ENCODE results near the gene KLHL1. TPM values are rescaled to one million over a fixed set of nuclear protein-coding genes. Genes with fewer than 3 reads are reported as not detected.

KLHL1 gene
- total and polyA plus RNA-seq, 2 of the 13 experiments (the other 11 are each of a cell fraction or from before 2014, with no cell fraction given): 0.01 TPM; not detected in 1

GRCh38 chr13:69879936-69880335, 228.3 kb downstream of the KLHL1 start:
- H3K4me3 ChIP-seq (replicated peaks in 1 of 3; ENCODE audit: insufficient read depth in 1 of 3, low read depth in 2 of 3, low read length in 3 of 3): no peak overlapping the region
- FAIRE-seq (no peak), ATAC-seq (no peak), DNase-seq (ENCODE audit: low spot score) (no peak)
- H2AFZ ChIP-seq (ENCODE audit: low read length): no peak overlapping the region
- H3K4me2 ChIP-seq (ENCODE audit: low read depth, low read length): no peak overlapping the region
- CTCF ChIA-PET (ENCODE audit: low intra/inter-chr PET ratio, low total read pairs): no interaction called here
- intact Hi-C loops (cut with micrococcal nuclease; ENCODE audit: unreplicated experiment) (no loop called here), in situ Hi-C loops (cut with HindIII; ENCODE audit: extremely low pct_ligation_motif_present, low pct_unique_long_range_greater_than_20kb) (no loop called here)
- H3K9me3 ChIP-seq (ENCODE audit: low read length): no peaks in the 10 kb centered on the region
- no peak overlapping the region for H3K27ac ChIP-seq (ENCODE audit: extremely low read length, insufficient read depth, low read length)
- H4K20me1 ChIP-seq (ENCODE audit: insufficient read depth, low read length): no peaks in the 10 kb centered on the region
- POLR2A ChIA-PET: no interaction called here
- no peaks in the 10 kb centered on the region for H3K79me2 ChIP-seq (ENCODE audit: insufficient read depth, low read length)
- no peak overlapping the region for H3K9ac ChIP-seq (ENCODE audit: insufficient read depth, low read depth, low read length)
- TF ChIP-seq PRPF4 (IDR thresholded peaks at IDR 0.05; ENCODE audit: low read depth, low read length, poor library complexity, severe bottlenecking) (no peak), POLR2AphosphoS2 (IDR thresholded peaks at IDR 0.05; ENCODE audit: low read depth, low read length) (no peak), ZNF75D (CRISPR knock-in tag; IDR thresholded peaks at IDR 0.05; ENCODE audit: borderline replicate concordance) (no peak), ZNF737 (CRISPR knock-in tag; IDR thresholded peaks at IDR 0.05; ENCODE audit: borderline replicate concordance) (no peak), KAT2B (IDR thresholded peaks at IDR 0.05; ENCODE audit: borderline replicate concordance, low read depth, low read length) (no peak), SMC3 (IDR thresholded peaks at IDR 0.05; ENCODE audit: low read length) (no peak), RELA (CRISPR knock-in tag; IDR thresholded peaks at IDR 0.05) (no peak)
- TF ChIP-seq, protein P1, sequence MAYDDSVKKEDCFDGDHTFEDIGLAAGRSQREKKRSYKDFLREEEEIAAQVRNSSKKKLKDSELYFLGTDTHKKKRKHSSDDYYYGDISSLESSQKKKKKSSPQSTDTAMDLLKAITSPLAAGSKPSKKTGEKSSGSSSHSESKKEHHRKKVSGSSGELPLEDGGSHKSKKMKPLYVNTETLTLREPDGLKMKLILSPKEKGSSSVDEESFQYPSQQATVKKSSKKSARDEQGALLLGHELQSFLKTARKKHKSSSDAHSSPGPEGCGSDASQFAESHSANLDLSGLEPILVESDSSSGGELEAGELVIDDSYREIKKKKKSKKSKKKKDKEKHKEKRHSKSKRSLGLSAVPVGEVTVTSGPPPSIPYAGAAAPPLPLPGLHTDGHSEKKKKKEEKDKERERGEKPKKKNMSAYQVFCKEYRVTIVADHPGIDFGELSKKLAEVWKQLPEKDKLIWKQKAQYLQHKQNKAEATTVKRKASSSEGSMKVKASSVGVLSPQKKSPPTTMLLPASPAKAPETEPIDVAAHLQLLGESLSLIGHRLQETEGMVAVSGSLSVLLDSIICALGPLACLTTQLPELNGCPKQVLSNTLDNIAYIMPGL (CRISPR knock-in tag; IDR thresholded peaks at IDR 0.05; ENCODE audit: borderline replicate concordance in 1 of 2, low read depth in 1 of 2): no peak
- TF ChIP-seq, protein P2, sequence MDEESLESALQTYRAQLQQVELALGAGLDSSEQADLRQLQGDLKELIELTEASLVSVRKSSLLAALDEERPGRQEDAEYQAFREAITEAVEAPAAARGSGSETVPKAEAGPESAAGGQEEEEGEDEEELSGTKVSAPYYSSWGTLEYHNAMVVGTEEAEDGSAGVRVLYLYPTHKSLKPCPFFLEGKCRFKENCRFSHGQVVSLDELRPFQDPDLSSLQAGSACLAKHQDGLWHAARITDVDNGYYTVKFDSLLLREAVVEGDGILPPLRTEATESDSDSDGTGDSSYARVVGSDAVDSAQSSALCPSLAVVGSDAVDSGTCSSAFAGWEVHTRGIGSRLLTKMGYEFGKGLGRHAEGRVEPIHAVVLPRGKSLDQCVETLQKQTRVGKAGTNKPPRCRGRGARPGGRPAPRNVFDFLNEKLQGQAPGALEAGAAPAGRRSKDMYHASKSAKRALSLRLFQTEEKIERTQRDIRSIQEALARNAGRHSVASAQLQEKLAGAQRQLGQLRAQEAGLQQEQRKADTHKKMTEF (CRISPR knock-in tag; IDR thresholded peaks at IDR 0.05): no peak
- no TSS peak for BruUV-seq (replicated peaks)
- no peaks in the 10 kb centered on the region for H3K4me1 ChIP-seq (ENCODE audit: insufficient read depth, low read length)
- H3K27me3 ChIP-seq (ENCODE audit: control insufficient read depth in 1 of 2, insufficient read depth in 2 of 2, low read length in 2 of 2): no peaks in the 10 kb centered on the region
- H3K36me3 ChIP-seq (replicated peaks in 1 of 2; ENCODE audit: control insufficient read depth in 1 of 2, insufficient read depth in 2 of 2, low read length in 2 of 2): no peaks in the 10 kb centered on the region
- 2% methylated on average over 1 of the region's 1 CpG for WGBS (ENCODE audit: low lambda C conversion rate)
